ENCODE results near the gene KRTAP4-11. TPM values are rescaled to one million over a fixed set of nuclear protein-coding genes. Genes with fewer than 3 reads are reported as not detected.

The KRTAP4-11 gene
- total and polyA plus RNA-seq, 2 of the 8 experiments (the other 6 are each of a cell fraction or from before 2014, with no cell fraction given), result not detected

GRCh38 chr17:41163828-41164227 lies 45.7 kb upstream of the KRTAP4-11 start:
- no peak overlapping the region for H3K27ac ChIP-seq (ENCODE audit: low read depth, low read length)
- no peak overlapping the region for H4K91ac ChIP-seq (replicated peaks; ENCODE audit: insufficient read length, low read length)
- TF ChIP-seq SP1 (IDR thresholded peaks at IDR 0.05; ENCODE audit: low read depth, low read length) (no peak), CHD1 (IDR thresholded peaks at IDR 0.05; ENCODE audit: low read depth, low read length) (no peak), GABPA (IDR thresholded peaks at IDR 0.05; ENCODE audit: borderline replicate concordance, insufficient read depth, low read length) (no peak)
- no peak overlapping the region for H4K8ac ChIP-seq (ENCODE audit: extremely low read depth, insufficient read depth, low read length)
- no peak overlapping the region for H2AK5ac ChIP-seq (ENCODE audit: low read depth, low read length)
- H4K5ac ChIP-seq (ENCODE audit: insufficient read length, low read depth, low read length), result no peak overlapping the region
- no peak overlapping the region for H3K4me2 ChIP-seq (ENCODE audit: insufficient read depth in 1 of 2, low read depth in 2 of 2, low read length in 2 of 2)
- no peaks in the 10 kb centered on the region for H3K79me1 ChIP-seq (ENCODE audit: low read depth, low read length)
- no peaks in the 10 kb centered on the region for H3K23me2 ChIP-seq (ENCODE audit: low read depth, low read length)
- no peaks in the 10 kb centered on the region for H3K36me3 ChIP-seq (ENCODE audit: control insufficient read depth in 2 of 4, insufficient read depth in 4 of 4, low read length in 3 of 4)
- H2BK15ac ChIP-seq (ENCODE audit: low read length), result no peak overlapping the region
- WGBS, 2 experiments (ENCODE audit: extremely low coverage in 1 of 2, insufficient coverage in 1 of 2, insufficient read length in 1 of 2, insufficient replicate concordance in 2 of 2, low coverage in 1 of 2, low lambda C conversion rate in 2 of 2, missing lambda C conversion rate in 1 of 2), result 97% methylated on average over 7 of the region's 7 CpGs; no CpG with 5 or more reads in 1 of the 2 experiments
- no peak overlapping the region for H3K14ac ChIP-seq (ENCODE audit: insufficient read length)
- no peaks in the 10 kb centered on the region for H4K20me1 ChIP-seq (replicated peaks in 1 of 2; ENCODE audit: control insufficient read depth in 1 of 2, insufficient read depth in 2 of 2, low read length in 2 of 2)
- no peaks in the 10 kb centered on the region for H3K79me2 ChIP-seq (ENCODE audit: control insufficient read depth in 1 of 2, insufficient read depth in 2 of 2, low read length in 2 of 2)
- H3K23ac ChIP-seq (ENCODE audit: insufficient read length), result no peak overlapping the region
- DNase-seq (ENCODE audit: low read depth in 1 of 2, low spot score in 2 of 2) (no peak), FAIRE-seq (no peak)
- H3K18ac ChIP-seq (ENCODE audit: extremely low read depth, low read length), result no peak overlapping the region
- H3K9ac ChIP-seq (replicated peaks in 1 of 4; ENCODE audit: extremely low read depth in 1 of 4, low read depth in 3 of 4, low read length in 3 of 4), result no peak overlapping the region
- no peak overlapping the region for H2BK5ac ChIP-seq (ENCODE audit: low read depth, low read length)
- H2BK20ac ChIP-seq (ENCODE audit: low read length), result no peak overlapping the region
- H3K4me1 ChIP-seq (replicated peaks in 1 of 4; ENCODE audit: control insufficient read depth in 3 of 4, insufficient read depth in 4 of 4, low read length in 3 of 4), result peaks cover 0 to 4% (median 1%) of the 10 kb centered on the region in 4 experiments; a peak in 1 of 7 replicates
- no peak overlapping the region for H2BK120ac ChIP-seq (replicated peaks; ENCODE audit: low read depth, low read length)
- no peak overlapping the region for H3K4ac ChIP-seq (replicated peaks; ENCODE audit: insufficient read length, low read depth, low read length)
- no peak overlapping the region for H3K56ac ChIP-seq (replicated peaks; ENCODE audit: insufficient read length, low read depth, low read length)
- H3K9me3 ChIP-seq (ENCODE audit: insufficient read depth in 2 of 2, low read depth in 1 of 2, low read length in 1 of 2), result no peaks in the 10 kb centered on the region; a peak in 1 of 4 replicates
- ChIA-PET CTCF (ENCODE audit: partially characterized antibody) (no interaction called here), POLR2A (ENCODE audit: partially characterized antibody) (no interaction called here)
- no peak overlapping the region for H2BK12ac ChIP-seq (ENCODE audit: low read depth, low read length)
- H3K27me3 ChIP-seq (replicated peaks in 1 of 4; ENCODE audit: control insufficient read depth in 3 of 4, extremely low read depth in 1 of 4, insufficient read depth in 3 of 4, low read length in 3 of 4), result no peaks in the 10 kb centered on the region
- H3K4me3 ChIP-seq (ENCODE audit: extremely low read depth in 1 of 4, insufficient read depth in 2 of 4, low read depth in 3 of 4, low read length in 4 of 4), result no peak overlapping the region
- no peak overlapping the region for H2AFZ ChIP-seq (ENCODE audit: low read length)
